Measurements from ENCODE around the gene XAGE3.
"Not testable (repeated sequence)": the region's sequence is repeated elsewhere in the genome, so short reads cannot be mapped to it uniquely, and the experiment has no call there.

DNA sequence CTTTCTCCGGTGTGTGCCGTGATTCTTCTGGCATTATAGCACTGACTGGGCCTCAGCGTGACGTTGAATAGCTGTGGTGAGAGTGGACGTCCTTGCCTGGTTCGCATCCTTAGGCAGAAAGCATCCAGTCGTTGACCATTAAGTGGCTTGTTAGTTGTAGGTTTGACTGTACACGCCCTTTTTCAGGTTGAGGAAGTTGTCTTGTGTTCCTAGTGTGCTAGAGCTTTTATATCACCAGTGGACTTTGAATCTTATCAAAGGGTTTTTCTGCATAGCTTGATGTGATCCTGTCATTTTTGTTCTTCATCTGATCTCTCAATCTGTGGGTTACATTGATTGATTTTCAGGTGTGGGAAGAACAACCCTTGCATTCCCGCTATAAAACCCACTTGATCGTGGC lies 37.6 kb upstream of the XAGE3 start:
- not testable (repeated sequence) for TF ChIP-seq POLR2A (IDR thresholded peaks at IDR 0.05)
- TF ChIP-seq, protein P1, sequence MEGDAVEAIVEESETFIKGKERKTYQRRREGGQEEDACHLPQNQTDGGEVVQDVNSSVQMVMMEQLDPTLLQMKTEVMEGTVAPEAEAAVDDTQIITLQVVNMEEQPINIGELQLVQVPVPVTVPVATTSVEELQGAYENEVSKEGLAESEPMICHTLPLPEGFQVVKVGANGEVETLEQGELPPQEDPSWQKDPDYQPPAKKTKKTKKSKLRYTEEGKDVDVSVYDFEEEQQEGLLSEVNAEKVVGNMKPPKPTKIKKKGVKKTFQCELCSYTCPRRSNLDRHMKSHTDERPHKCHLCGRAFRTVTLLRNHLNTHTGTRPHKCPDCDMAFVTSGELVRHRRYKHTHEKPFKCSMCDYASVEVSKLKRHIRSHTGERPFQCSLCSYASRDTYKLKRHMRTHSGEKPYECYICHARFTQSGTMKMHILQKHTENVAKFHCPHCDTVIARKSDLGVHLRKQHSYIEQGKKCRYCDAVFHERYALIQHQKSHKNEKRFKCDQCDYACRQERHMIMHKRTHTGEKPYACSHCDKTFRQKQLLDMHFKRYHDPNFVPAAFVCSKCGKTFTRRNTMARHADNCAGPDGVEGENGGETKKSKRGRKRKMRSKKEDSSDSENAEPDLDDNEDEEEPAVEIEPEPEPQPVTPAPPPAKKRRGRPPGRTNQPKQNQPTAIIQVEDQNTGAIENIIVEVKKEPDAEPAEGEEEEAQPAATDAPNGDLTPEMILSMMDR (IDR thresholded peaks at IDR 0.05): not testable (repeated sequence)

Data from gastroesophageal sphincter (tissue), 3 donors.